ENCODE measurements around the gene AMOTL1. TPM values are rescaled to one million over a fixed set of nuclear protein-coding genes. Genes with fewer than 3 reads are reported as not detected.

The AMOTL1 gene
- total RNA-seq, 2 donors from 2014 or later, result 0.06 to 0.34 TPM

DNA sequence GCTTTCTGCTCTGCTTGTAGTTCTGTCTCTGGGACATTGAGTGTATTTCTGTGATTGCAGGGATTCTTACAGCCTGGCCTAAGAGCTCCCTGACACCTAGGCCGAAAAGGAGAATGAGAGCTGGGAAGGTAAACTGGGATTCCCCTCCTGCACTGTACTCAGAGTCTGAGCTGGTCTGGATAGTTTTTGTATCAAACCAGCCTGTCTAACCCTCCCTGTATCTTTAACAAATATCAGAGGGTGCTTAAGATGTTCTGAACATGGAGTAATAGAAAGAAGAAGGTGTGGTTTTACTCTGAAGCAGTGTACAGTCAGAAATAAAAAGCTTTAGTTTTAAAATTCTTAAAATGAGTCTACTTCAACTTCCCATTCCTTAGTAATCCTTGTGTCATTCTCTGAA is 57.3 kb downstream of the AMOTL1 start:
- ATAC-seq (replicated peaks), result peak; percentile 14
- no peaks in the 10 kb centered on the region for H3K4me1 Mint-ChIP-seq
- H3K4me3 Mint-ChIP-seq, result no peak overlapping the region
- H3K27ac Mint-ChIP-seq, result no peak overlapping the region
- H3K27me3 Mint-ChIP-seq, result peaks cover 15% of the 10 kb centered on the region
- no peaks in the 10 kb centered on the region for H3K9me3 Mint-ChIP-seq
- H3K36me3 Mint-ChIP-seq (ENCODE audit: low read depth), result no peaks in the 10 kb centered on the region

DNA sequence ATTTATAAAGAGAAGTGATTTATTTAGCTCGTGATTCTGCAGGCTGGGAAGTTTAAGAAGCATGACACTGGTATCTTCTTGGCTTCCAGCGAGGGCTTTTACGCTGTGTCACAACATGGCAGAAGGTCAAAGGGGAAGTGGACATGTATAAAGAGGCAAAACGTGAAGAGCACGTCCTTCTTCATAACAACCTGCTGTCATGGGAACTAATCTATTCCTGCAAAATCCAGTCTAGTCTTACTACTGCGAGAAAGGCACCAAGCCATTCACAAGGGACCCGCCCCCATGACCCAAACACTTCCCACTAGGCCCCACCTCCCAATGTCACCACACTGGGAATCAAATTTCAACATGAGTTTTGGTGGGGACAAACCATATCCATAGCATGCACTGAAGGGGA is 58.3 kb downstream of the AMOTL1 start:
- ATAC-seq (replicated peaks), result no peak
- H3K9me3 Mint-ChIP-seq, result no peaks in the 10 kb centered on the region
- no peaks in the 10 kb centered on the region for H3K36me3 Mint-ChIP-seq (ENCODE audit: low read depth)
- no peaks in the 10 kb centered on the region for H3K4me1 Mint-ChIP-seq
- no peak overlapping the region for H3K4me3 Mint-ChIP-seq
- no peak overlapping the region for H3K27ac Mint-ChIP-seq
- H3K27me3 Mint-ChIP-seq, result peaks cover 19% of the 10 kb centered on the region

DNA sequence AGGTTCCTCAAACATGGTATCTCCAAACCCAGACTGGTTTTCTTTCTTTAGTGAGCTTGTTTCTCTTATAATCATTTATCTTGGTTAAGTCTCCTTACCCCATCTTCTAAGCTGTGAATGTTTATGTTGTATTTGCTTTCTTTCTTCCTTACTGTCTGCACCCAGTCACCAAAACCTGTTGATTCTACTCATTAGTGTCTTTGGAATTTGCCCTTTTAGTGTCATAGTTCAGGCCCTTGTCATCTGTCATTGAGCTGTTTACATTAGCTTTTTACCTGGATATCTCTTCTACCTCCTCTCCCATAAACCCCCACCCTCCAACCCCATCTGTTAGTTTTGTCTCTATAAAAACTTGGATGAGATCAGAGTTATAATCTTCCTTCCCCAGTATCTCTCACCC is 59.9 kb downstream of the AMOTL1 start:
- no peaks in the 10 kb centered on the region for H3K36me3 Mint-ChIP-seq (ENCODE audit: low read depth)
- no peak for ATAC-seq (replicated peaks)
- no peaks in the 10 kb centered on the region for H3K4me1 Mint-ChIP-seq
- H3K27me3 Mint-ChIP-seq, result peaks cover 23% of the 10 kb centered on the region
- H3K4me3 Mint-ChIP-seq, result no peak overlapping the region
- H3K27ac Mint-ChIP-seq, result no peak overlapping the region
- H3K9me3 Mint-ChIP-seq, result no peaks in the 10 kb centered on the region

DNA sequence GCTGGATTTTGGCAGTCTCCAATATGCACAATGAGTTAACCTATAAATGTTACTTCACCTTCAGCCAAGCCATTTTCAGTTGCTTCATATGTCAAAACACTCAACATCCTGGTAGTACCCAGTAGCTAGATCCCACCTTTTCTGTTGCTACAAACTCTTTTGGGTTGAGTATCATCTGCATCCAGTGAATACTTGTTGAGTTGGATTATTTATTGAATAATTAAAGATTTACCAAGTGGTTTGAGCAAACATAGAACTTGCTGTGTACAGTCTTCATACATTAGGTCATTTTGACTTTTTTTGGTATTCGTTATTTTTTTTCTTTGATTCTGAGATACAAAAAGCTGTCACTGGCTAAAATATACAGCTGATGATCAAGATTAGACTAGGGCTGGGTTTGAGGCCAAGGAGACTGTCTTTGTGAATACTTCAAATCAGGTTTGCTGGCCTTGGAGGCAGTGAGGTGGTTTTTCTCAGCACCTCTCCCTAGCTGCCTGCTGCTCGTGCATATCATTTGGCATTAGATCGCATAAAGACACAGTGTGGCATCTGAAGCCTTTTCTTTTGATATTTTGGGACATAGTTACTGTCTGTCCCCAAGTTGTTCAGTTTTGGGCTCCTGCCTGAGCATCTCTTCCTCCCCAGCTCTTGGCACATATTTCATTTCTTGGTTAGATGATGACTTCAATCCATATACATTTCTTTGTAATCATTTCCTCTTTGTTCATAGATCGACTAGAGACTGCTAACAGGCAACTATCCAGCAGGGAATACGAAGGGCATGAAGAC is 62.8 kb downstream of the AMOTL1 start:
- Mint-ChIP-seq H3K36me3 (ENCODE audit: low read depth) (no peaks in the 10 kb centered on the region), H3K27ac (no peak overlapping the region), H3K27me3 (peaks cover 28% of the 10 kb centered on the region), H3K4me3 (no peak overlapping the region), H3K9me3 (no peaks in the 10 kb centered on the region), H3K4me1 (no peaks in the 10 kb centered on the region)
- no peak for ATAC-seq (replicated peaks)

GRCh38 chr11:94831529-94831928 is 63.4 kb downstream of the AMOTL1 start:
- H3K4me1 Mint-ChIP-seq, result no peaks in the 10 kb centered on the region
- no peaks in the 10 kb centered on the region for H3K36me3 Mint-ChIP-seq (ENCODE audit: low read depth)
- no peak for ATAC-seq (replicated peaks)
- no peaks in the 10 kb centered on the region for H3K9me3 Mint-ChIP-seq
- H3K27ac Mint-ChIP-seq, result no peak overlapping the region
- peaks cover 28% of the 10 kb centered on the region for H3K27me3 Mint-ChIP-seq
- H3K4me3 Mint-ChIP-seq, result no peak overlapping the region

DNA sequence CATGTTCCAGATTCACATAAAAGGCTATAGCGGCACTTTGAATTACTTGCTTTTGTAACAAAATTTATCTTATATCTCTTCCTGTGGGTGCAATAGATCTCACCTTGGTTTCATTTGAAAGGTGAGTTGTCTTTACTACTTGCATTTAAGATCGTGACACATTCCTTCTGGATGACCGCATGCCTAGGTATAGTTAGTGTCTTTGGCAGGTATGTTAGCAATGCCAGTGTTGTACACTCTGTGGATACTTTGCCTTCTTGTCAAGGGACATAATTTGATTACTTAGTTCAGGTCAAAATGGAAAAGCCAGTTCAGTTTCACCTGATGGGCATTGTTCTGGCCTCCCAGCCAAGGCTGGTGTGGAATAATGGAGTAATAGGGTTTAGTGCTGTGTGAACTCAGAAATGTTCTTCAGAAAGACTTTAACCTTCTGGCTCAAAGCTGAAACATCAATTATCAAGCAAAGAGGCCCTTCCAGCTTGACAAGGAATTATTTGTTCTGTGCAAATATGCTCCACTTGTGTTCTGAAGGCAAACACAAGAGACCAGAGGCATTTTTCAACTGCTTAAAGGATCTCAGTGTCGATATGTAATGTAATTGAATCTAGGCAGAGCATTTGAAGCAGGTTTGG is 64.6 kb downstream of the AMOTL1 start:
- no peak for ATAC-seq (replicated peaks)
- Mint-ChIP-seq H3K9me3 (no peaks in the 10 kb centered on the region), H3K27ac (no peak overlapping the region), H3K36me3 (ENCODE audit: low read depth) (no peaks in the 10 kb centered on the region), H3K27me3 (peaks cover 28% of the 10 kb centered on the region), H3K4me1 (no peaks in the 10 kb centered on the region), H3K4me3 (no peak overlapping the region)

- H3K27me3 Mint-ChIP-seq, result peaks cover 23% of the 10 kb centered on the region
- ATAC-seq (replicated peaks), result no peak
- H3K36me3 Mint-ChIP-seq (ENCODE audit: low read depth), result no peaks in the 10 kb centered on the region
- H3K4me3 Mint-ChIP-seq, result no peak overlapping the region
- no peak overlapping the region for H3K27ac Mint-ChIP-seq
- no peaks in the 10 kb centered on the region for H3K9me3 Mint-ChIP-seq
- H3K4me1 Mint-ChIP-seq, result no peaks in the 10 kb centered on the region
These were observed 66.9 kb downstream of the AMOTL1 start for GRCh38 chr11:94834911-94835593.

DNA sequence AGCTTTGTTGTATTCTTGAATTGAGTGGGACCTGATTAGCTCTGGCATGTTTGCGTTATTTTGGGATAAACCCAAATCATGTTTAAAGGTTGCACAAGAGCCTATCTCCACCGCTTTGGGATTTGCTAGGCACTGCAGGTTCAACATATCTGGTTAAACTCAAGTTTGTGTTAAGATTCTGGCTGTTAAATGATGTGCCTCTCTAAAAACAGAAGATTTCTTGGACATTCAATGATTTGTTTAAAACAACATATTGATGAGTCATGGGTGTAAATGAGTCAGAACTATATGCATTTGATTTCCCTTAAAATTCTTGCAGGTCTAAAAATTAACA is 67.4 kb downstream of the AMOTL1 start:
- H3K4me3 Mint-ChIP-seq, result no peak overlapping the region
- no peaks in the 10 kb centered on the region for H3K9me3 Mint-ChIP-seq
- ATAC-seq (replicated peaks), result no peak
- no peaks in the 10 kb centered on the region for H3K4me1 Mint-ChIP-seq
- H3K27me3 Mint-ChIP-seq, result peaks cover 20% of the 10 kb centered on the region
- no peak overlapping the region for H3K27ac Mint-ChIP-seq
- no peaks in the 10 kb centered on the region for H3K36me3 Mint-ChIP-seq (ENCODE audit: low read depth)

- no peak overlapping the region for H3K27ac Mint-ChIP-seq
- H3K27me3 Mint-ChIP-seq, result peaks cover 12% of the 10 kb centered on the region
- H3K4me1 Mint-ChIP-seq, result no peaks in the 10 kb centered on the region
- H3K9me3 Mint-ChIP-seq, result no peaks in the 10 kb centered on the region
- H3K4me3 Mint-ChIP-seq, result no peak overlapping the region
- no peak for ATAC-seq (replicated peaks)
- no peaks in the 10 kb centered on the region for H3K36me3 Mint-ChIP-seq (ENCODE audit: low read depth)
These were observed 69.2 kb downstream of the AMOTL1 start for GRCh38 chr11:94837317-94837716.

GRCh38 chr11:94838027-94838731 is 70.0 kb downstream of the AMOTL1 start:
- no peaks in the 10 kb centered on the region for H3K4me1 Mint-ChIP-seq
- H3K27ac Mint-ChIP-seq, result no peak overlapping the region
- no peaks in the 10 kb centered on the region for H3K9me3 Mint-ChIP-seq
- no peak overlapping the region for H3K4me3 Mint-ChIP-seq
- ATAC-seq (replicated peaks), result no peak
- H3K36me3 Mint-ChIP-seq (ENCODE audit: low read depth), result no peaks in the 10 kb centered on the region
- H3K27me3 Mint-ChIP-seq, result peaks cover 8% of the 10 kb centered on the region

- no peaks in the 10 kb centered on the region for H3K9me3 Mint-ChIP-seq
- H3K4me1 Mint-ChIP-seq, result no peaks in the 10 kb centered on the region
- ATAC-seq (replicated peaks), result no peak
- H3K27me3 Mint-ChIP-seq, result peaks cover 3% of the 10 kb centered on the region
- H3K4me3 Mint-ChIP-seq, result no peak overlapping the region
- H3K27ac Mint-ChIP-seq, result no peak overlapping the region
- H3K36me3 Mint-ChIP-seq (ENCODE audit: low read depth), result no peaks in the 10 kb centered on the region
These were observed 72.1 kb downstream of the AMOTL1 start for GRCh38 chr11:94840209-94840608.

- Mint-ChIP-seq H3K9me3 (no peaks in the 10 kb centered on the region), H3K36me3 (ENCODE audit: low read depth) (no peaks in the 10 kb centered on the region), H3K27ac (no peak overlapping the region), H3K4me1 (no peaks in the 10 kb centered on the region), H3K27me3 (peaks cover 3% of the 10 kb centered on the region), H3K4me3 (no peak overlapping the region)
- no peak for ATAC-seq (replicated peaks)
These were observed 75.9 kb downstream of the AMOTL1 start for GRCh38 chr11:94844031-94844430.

- Mint-ChIP-seq H3K4me3 (no peak overlapping the region), H3K27ac (no peak overlapping the region), H3K36me3 (ENCODE audit: low read depth) (no peaks in the 10 kb centered on the region), H3K27me3 (peaks cover 4% of the 10 kb centered on the region), H3K9me3 (no peaks in the 10 kb centered on the region), H3K4me1 (no peaks in the 10 kb centered on the region)
- ATAC-seq (replicated peaks), result no peak
These were observed 77.5 kb downstream of the AMOTL1 start for GRCh38 chr11:94845622-94846021.

- Mint-ChIP-seq H3K36me3 (ENCODE audit: low read depth) (no peaks in the 10 kb centered on the region), H3K27me3 (peaks cover 12% of the 10 kb centered on the region), H3K9me3 (no peaks in the 10 kb centered on the region), H3K4me3 (no peak overlapping the region), H3K27ac (no peak overlapping the region), H3K4me1 (no peaks in the 10 kb centered on the region)
- no peak for ATAC-seq (replicated peaks)
These were observed 81.7 kb downstream of the AMOTL1 start for GRCh38 chr11:94849839-94850238.

Data from activated T-helper 17 cell treated with anti-CD3 and anti-CD28 coated beads, Interleukin-2, amount 50 U/mL, for 72 hours (primary cell).